HEK293 (cell line): ENCODE data around the gene MAP3K13.

Experiments used
- GLI2 ChIP-seq: fragments of 450-650 bp; formaldehyde crosslinking; IDR thresholded peaks from 2 replicates; pipeline ENCODE4; 2017; ENCODE audit warnings: missing biosample characterization, missing genetic modification characterization, low read depth, borderline replicate concordance
- HOXC10 ChIP-seq: sonication (generic); formaldehyde crosslinking; IDR thresholded peaks from 2 replicates; pipeline ENCODE4 v1.8.1; 2023; ENCODE audit warnings: mild to moderate bottlenecking, missing genetic modification reagents
- IKZF3 ChIP-seq: fragments of 450-650 bp; IDR thresholded peaks from 2 replicates; pipeline ENCODE4 v1.5.0; 2018; ENCODE audit warnings: missing biosample characterization, mild to moderate bottlenecking, missing genetic modification characterization, moderate library complexity
- KLF1 ChIP-seq: fragments of 450-650 bp; formaldehyde crosslinking; IDR thresholded peaks from 2 replicates; pipeline ENCODE4 v1.5.1; 2016; ENCODE audit warnings: missing biosample characterization, missing genetic modification characterization
- SP3 ChIP-seq: fragments of 450-650 bp; formaldehyde crosslinking; IDR thresholded peaks from 2 replicates; pipeline ENCODE4 v1.5.1; 2016; ENCODE audit warnings: missing biosample characterization, missing genetic modification characterization
- ZBTB17 ChIP-seq: fragments of 450-650 bp; formaldehyde crosslinking; IDR thresholded peaks from 2 replicates; pipeline ENCODE4 v1.5.1; 2016; ENCODE audit warnings: missing biosample characterization, missing genetic modification characterization
- ZIC2 ChIP-seq: fragments of 450-650 bp; formaldehyde crosslinking; IDR thresholded peaks from 2 replicates; pipeline ENCODE4 v1.5.1; 2016; ENCODE audit warnings: missing biosample characterization, missing genetic modification characterization
- ZNF114 ChIP-seq: fragments of 450-650 bp; formaldehyde crosslinking; IDR thresholded peaks from 2 replicates; pipeline ENCODE4 v1.5.0; 2017; ENCODE audit warnings: missing biosample characterization, missing genetic modification characterization
- ZNF184 ChIP-seq: fragments of 450-650 bp; IDR thresholded peaks from 2 replicates; pipeline ENCODE4 v1.5.1; 2018; ENCODE audit warnings: missing biosample characterization, mild to moderate bottlenecking, missing genetic modification characterization
- ZNF19 ChIP-seq: fragments of 450-650 bp; formaldehyde crosslinking; IDR thresholded peaks from 2 replicates; pipeline ENCODE4; 2016; ENCODE audit warnings: missing biosample characterization, missing genetic modification characterization, low read depth
- ZNF302 ChIP-seq: fragments of 450-650 bp; formaldehyde crosslinking; IDR thresholded peaks from 2 replicates; pipeline ENCODE4 v1.5.1; 2016; ENCODE audit warnings: missing biosample characterization, missing genetic modification characterization, low read depth
- ZNF416 ChIP-seq: fragments of 450-650 bp; formaldehyde crosslinking; IDR thresholded peaks from 2 replicates; pipeline ENCODE4 v1.5.1; 2016; ENCODE audit warnings: missing biosample characterization, missing genetic modification characterization
- ZNF473 ChIP-seq: fragments of 450-650 bp; formaldehyde crosslinking; IDR thresholded peaks from 2 replicates; pipeline ENCODE4 v1.5.1; 2017; ENCODE audit warnings: missing biosample characterization, missing genetic modification characterization
- ZNF510 ChIP-seq: fragments of 450-650 bp; formaldehyde crosslinking; IDR thresholded peaks from 2 replicates; pipeline ENCODE4 v1.5.1; 2018; ENCODE audit warnings: mild to moderate bottlenecking, missing genetic modification characterization, missing biosample characterization; ENCODE audit not compliant: insufficient replicate concordance
- ZNF514 ChIP-seq: fragments of 450-650 bp; formaldehyde crosslinking; IDR thresholded peaks from 2 replicates; pipeline ENCODE4 v1.5.1; 2016; ENCODE audit warnings: missing biosample characterization, missing genetic modification characterization
- ZNF555 ChIP-seq: fragments of 450-650 bp; formaldehyde crosslinking; conservative IDR thresholded peaks from 2 replicates; pipeline ENCODE4 v1.5.1; 2017; ENCODE audit warnings: missing biosample characterization, mild to moderate bottlenecking, missing genetic modification characterization, inconsistent platforms
- ZNF658 ChIP-seq: fragments of 450-650 bp; formaldehyde crosslinking; IDR thresholded peaks from 2 replicates; pipeline ENCODE4; 2016; ENCODE audit warnings: missing biosample characterization, missing genetic modification characterization
- ZNF701 ChIP-seq: fragments of 450-650 bp; formaldehyde crosslinking; IDR thresholded peaks from 2 replicates; pipeline ENCODE4 v1.5.1; 2016; ENCODE audit warnings: missing biosample characterization, missing genetic modification characterization
- ZNF843 ChIP-seq: fragments of 450-650 bp; formaldehyde crosslinking; IDR thresholded peaks from 2 replicates; pipeline ENCODE4 v1.5.1; 2016; ENCODE audit warnings: missing biosample characterization, missing genetic modification characterization
- ZSCAN23 ChIP-seq: fragments of 450-650 bp; formaldehyde crosslinking; IDR thresholded peaks from 2 replicates; pipeline ENCODE4 v1.5.1; 2016; ENCODE audit warnings: missing biosample characterization, missing genetic modification characterization
- TF ChIP-seq, protein P1 (sequence below): fragments of 450-650 bp; formaldehyde crosslinking; IDR thresholded peaks from 2 replicates; pipeline ENCODE4 v1.5.1; 2016; ENCODE audit warnings: missing biosample characterization, missing genetic modification characterization
- TF ChIP-seq, protein P2 (sequence below): fragments of 450-650 bp; formaldehyde crosslinking; IDR thresholded peaks from 2 replicates; pipeline ENCODE4 v1.5.1; 2016; ENCODE audit warnings: missing biosample characterization, missing genetic modification characterization, low read depth
- TF ChIP-seq, protein P3 (sequence below): fragments of 450-650 bp; formaldehyde crosslinking; conservative IDR thresholded peaks from 2 replicates; pipeline ENCODE4 v1.5.1; 2016; ENCODE audit warnings: low read depth, missing biosample characterization, missing genetic modification characterization
- TF ChIP-seq, protein P4 (sequence below): fragments of 450-650 bp; formaldehyde crosslinking; IDR thresholded peaks from 2 replicates; pipeline ENCODE4 v1.5.1; 2017; ENCODE audit warnings: missing biosample characterization, missing genetic modification characterization
- TF ChIP-seq, protein P5 (sequence below): fragments of 450-650 bp; formaldehyde crosslinking; IDR thresholded peaks from 2 replicates; pipeline ENCODE4 v1.5.1; 2016; ENCODE audit warnings: missing biosample characterization, missing genetic modification characterization
- TF ChIP-seq, protein P6 (sequence below): fragments of 450-650 bp; formaldehyde crosslinking; IDR thresholded peaks from 2 replicates; pipeline ENCODE4 v1.5.1; 2017; ENCODE audit warnings: missing biosample characterization, missing genetic modification characterization

Gene MAP3K13

DNA sequence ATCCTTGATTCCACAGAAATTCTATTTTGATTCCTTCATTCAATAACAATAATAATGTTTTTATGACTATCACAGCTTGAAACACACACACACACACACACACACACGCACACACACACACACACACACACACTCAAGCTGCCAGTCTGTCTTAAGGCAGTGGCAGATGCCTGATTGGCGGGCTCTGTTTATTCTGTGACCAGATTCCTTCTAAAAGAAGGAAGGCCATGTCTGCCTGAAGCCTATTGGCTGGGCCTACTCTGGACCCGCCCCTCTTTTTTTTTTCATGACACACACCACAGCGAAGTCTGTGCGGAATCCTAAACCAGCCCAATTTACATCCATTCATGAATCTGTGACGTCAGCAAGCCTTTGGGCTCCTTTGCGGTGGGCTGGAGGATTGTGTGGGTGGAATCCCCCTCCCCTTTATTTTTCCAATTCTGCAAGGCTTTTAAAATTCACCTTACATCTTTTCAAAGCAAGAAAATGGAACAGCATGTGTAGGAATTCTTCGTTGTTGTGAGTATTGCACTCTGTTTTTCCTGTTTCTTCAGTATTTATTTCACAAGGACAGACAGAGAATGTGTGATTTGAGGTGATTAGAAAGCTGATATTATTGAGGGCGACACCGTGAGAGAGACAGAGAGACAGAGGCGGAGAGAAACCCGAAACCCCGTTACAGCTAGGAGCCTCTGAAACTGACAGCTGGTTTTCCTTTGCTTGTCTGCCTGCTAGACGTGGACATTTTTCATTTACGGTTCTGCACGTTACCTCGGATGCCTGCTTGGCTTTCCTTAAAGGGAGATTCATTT lies at the start of gene MAP3K13 (continued):
- TF ChIP-seq, protein P1, sequence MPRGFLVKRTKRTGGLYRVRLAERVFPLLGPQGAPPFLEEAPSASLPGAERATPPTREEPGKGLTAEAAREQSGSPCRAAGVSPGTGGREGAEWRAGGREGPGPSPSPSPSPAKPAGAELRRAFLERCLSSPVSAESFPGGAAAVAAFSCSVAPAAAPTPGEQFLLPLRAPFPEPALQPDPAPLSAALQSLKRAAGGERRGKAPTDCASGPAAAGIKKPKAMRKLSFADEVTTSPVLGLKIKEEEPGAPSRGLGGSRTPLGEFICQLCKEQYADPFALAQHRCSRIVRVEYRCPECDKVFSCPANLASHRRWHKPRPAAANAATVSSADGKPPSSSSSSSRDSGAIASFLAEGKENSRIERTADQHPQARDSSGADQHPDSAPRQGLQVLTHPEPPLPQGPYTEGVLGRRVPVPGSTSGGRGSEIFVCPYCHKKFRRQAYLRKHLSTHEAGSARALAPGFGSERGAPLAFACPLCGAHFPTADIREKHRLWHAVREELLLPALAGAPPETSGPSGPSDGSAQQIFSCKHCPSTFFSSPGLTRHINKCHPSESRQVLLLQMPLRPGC (tag by site-specific recombination), result no peak
- TF ChIP-seq ZNF514 (no peak), ZNF473 (tag by site-specific recombination) (no peak), SP3 (tag by site-specific recombination) (peak; percentile 48; the same call in 1 of the 2 replicates), ZNF555 (no peak), ZNF416 (tag by site-specific recombination) (no peak), HOXC10 (CRISPR knock-in tag) (no peak), ZSCAN23 (tag by site-specific recombination) (no peak), ZNF843 (tag by site-specific recombination) (no peak), IKZF3 (no peak), ZNF184 (tag by site-specific recombination) (no peak), GLI2 (tag by site-specific recombination) (no peak), KLF1 (tag by site-specific recombination) (no peak), ZNF701 (tag by site-specific recombination) (no peak), ZBTB17 (tag by site-specific recombination) (peak; percentile 64), ZNF302 (tag by site-specific recombination) (no peak), ZNF19 (tag by site-specific recombination) (no peak), ZNF510 (tag by site-specific recombination) (no peak), ZNF114 (tag by site-specific recombination) (no peak), ZNF658 (tag by site-specific recombination) (0 out of 2 replicates have a peak, but pooled peaks have one; percentile 41), ZIC2 (peak; percentile 68)
- TF ChIP-seq, protein P2, sequence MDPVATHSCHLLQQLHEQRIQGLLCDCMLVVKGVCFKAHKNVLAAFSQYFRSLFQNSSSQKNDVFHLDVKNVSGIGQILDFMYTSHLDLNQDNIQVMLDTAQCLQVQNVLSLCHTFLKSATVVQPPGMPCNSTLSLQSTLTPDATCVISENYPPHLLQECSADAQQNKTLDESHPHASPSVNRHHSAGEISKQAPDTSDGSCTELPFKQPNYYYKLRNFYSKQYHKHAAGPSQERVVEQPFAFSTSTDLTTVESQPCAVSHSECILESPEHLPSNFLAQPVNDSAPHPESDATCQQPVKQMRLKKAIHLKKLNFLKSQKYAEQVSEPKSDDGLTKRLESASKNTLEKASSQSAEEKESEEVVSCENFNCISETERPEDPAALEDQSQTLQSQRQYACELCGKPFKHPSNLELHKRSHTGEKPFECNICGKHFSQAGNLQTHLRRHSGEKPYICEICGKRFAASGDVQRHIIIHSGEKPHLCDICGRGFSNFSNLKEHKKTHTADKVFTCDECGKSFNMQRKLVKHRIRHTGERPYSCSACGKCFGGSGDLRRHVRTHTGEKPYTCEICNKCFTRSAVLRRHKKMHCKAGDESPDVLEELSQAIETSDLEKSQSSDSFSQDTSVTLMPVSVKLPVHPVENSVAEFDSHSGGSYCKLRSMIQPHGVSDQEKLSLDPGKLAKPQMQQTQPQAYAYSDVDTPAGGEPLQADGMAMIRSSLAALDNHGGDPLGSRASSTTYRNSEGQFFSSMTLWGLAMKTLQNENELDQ (tag by site-specific recombination), result no peak
- TF ChIP-seq, protein P3, sequence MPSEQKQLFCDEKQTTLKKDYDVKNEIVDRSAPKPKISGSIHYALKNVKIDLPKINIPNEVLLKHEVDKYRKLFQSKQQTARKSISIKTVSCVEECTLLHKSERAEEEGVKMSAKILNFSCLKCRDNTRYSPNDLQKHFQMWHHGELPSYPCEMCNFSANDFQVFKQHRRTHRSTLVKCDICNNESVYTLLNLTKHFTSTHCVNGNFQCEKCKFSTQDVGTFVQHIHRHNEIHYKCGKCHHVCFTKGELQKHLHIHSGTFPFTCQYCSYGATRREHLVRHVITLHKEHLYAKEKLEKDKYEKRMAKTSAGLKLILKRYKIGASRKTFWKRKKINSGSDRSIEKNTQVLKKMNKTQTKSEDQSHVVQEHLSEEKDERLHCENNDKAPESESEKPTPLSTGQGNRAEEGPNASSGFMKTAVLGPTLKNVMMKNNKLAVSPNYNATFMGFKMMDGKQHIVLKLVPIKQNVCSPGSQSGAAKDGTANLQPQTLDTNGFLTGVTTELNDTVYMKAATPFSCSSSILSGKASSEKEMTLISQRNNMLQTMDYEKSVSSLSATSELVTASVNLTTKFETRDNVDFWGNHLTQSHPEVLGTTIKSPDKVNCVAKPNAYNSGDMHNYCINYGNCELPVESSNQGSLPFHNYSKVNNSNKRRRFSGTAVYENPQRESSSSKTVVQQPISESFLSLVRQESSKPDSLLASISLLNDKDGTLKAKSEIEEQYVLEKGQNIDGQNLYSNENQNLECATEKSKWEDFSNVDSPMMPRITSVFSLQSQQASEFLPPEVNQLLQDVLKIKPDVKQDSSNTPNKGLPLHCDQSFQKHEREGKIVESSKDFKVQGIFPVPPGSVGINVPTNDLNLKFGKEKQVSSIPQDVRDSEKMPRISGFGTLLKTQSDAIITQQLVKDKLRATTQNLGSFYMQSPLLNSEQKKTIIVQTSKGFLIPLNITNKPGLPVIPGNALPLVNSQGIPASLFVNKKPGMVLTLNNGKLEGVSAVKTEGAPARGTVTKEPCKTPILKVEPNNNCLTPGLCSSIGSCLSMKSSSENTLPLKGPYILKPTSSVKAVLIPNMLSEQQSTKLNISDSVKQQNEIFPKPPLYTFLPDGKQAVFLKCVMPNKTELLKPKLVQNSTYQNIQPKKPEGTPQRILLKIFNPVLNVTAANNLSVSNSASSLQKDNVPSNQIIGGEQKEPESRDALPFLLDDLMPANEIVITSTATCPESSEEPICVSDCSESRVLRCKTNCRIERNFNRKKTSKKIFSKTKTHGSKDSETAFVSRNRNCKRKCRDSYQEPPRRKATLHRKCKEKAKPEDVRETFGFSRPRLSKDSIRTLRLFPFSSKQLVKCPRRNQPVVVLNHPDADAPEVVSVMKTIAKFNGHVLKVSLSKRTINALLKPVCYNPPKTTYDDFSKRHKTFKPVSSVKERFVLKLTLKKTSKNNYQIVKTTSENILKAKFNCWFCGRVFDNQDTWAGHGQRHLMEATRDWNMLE (tag by site-specific recombination), result no peak
- TF ChIP-seq, protein P4, sequence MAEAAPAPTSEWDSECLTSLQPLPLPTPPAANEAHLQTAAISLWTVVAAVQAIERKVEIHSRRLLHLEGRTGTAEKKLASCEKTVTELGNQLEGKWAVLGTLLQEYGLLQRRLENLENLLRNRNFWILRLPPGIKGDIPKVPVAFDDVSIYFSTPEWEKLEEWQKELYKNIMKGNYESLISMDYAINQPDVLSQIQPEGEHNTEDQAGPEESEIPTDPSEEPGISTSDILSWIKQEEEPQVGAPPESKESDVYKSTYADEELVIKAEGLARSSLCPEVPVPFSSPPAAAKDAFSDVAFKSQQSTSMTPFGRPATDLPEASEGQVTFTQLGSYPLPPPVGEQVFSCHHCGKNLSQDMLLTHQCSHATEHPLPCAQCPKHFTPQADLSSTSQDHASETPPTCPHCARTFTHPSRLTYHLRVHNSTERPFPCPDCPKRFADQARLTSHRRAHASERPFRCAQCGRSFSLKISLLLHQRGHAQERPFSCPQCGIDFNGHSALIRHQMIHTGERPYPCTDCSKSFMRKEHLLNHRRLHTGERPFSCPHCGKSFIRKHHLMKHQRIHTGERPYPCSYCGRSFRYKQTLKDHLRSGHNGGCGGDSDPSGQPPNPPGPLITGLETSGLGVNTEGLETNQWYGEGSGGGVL (tag by site-specific recombination), result peak; percentile 35; the same call in 1 of the 2 replicates
- TF ChIP-seq, protein P5, sequence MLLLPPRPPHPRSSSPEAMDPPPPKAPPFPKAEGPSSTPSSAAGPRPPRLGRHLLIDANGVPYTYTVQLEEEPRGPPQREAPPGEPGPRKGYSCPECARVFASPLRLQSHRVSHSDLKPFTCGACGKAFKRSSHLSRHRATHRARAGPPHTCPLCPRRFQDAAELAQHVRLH (tag by site-specific recombination), result no peak
- TF ChIP-seq, protein P6, sequence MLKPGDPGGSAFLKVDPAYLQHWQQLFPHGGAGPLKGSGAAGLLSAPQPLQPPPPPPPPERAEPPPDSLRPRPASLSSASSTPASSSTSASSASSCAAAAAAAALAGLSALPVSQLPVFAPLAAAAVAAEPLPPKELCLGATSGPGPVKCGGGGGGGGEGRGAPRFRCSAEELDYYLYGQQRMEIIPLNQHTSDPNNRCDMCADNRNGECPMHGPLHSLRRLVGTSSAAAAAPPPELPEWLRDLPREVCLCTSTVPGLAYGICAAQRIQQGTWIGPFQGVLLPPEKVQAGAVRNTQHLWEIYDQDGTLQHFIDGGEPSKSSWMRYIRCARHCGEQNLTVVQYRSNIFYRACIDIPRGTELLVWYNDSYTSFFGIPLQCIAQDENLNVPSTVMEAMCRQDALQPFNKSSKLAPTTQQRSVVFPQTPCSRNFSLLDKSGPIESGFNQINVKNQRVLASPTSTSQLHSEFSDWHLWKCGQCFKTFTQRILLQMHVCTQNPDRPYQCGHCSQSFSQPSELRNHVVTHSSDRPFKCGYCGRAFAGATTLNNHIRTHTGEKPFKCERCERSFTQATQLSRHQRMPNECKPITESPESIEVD (tag by site-specific recombination), result no peak; the same call in 1 of the 2 replicates
